Vagina (tissue), 2 donors: Measurements from ENCODE around the gene RNPEP.

Experiments used
- CTCF ChIP-seq, 3 experiments: fragments of 450-650 bp in 2 of 3; fragments of 200-600 bp in 1 of 3; sonication (generic) in 1 of 3; IDR thresholded peaks; one replicate each; pipeline ENCODE4 v1.5.1; 2017 to 2019; ENCODE audit warnings: antibody characterized with exemption in 3 of 3, mild to moderate bottlenecking in 2 of 3, moderate library complexity in 2 of 3
- POLR2A ChIP-seq, 2 donors: fragments of 450-650 bp; IDR thresholded peaks; one replicate each; pipeline ENCODE4 v1.6.1; 2017; ENCODE audit warnings: antibody characterized with exemption in 2 of 2, mild to moderate bottlenecking in 2 of 2, moderate library complexity in 2 of 2
- POLR2AphosphoS5 ChIP-seq, 2 donors: sonication (generic); formaldehyde crosslinking; IDR thresholded peaks; one replicate each; pipeline ENCODE4 v1.9.0; 2017; ENCODE audit warnings: antibody characterized with exemption in 2 of 2, mild to moderate bottlenecking in 2 of 2, low read depth in 1 of 2; ENCODE audit not compliant: insufficient read depth in 1 of 2

- TF ChIP-seq CTCF (IDR thresholded peaks at IDR 0.05): no peak
- peak; percentile 37 to 70 for TF ChIP-seq POLR2AphosphoS5 (IDR thresholded peaks at IDR 0.05; ENCODE audit: insufficient read depth in 1 of 2, low read depth in 1 of 2)
- no peak for TF ChIP-seq POLR2A (IDR thresholded peaks at IDR 0.05)
Measured at GRCh38 chr1:202034683-202035462, 52.4 kb downstream of the RNPEP start.
